ENCODE measurements around the gene PRSS23.

- TF ChIP-seq SIN3A (IDR thresholded peaks at IDR 0.05; ENCODE audit: low read depth) (no peak), CEBPB (IDR thresholded peaks at IDR 0.05; ENCODE audit: low read depth) (no peak), CTCF (IDR thresholded peaks at IDR 0.05 in 2 of 3, conservative IDR thresholded peaks at IDR 0.05 in 1 of 3; ENCODE audit: borderline replicate concordance in 1 of 3, insufficient read depth in 1 of 3, low read depth in 2 of 3, low read length in 2 of 3) (no peak), ELF1 (IDR thresholded peaks at IDR 0.05; ENCODE audit: borderline replicate concordance, low read depth) (no peak), ZNF274 (IDR thresholded peaks at IDR 0.05; ENCODE audit: low read depth, low read length) (no peak)
- TF ChIP-seq, protein P1, sequence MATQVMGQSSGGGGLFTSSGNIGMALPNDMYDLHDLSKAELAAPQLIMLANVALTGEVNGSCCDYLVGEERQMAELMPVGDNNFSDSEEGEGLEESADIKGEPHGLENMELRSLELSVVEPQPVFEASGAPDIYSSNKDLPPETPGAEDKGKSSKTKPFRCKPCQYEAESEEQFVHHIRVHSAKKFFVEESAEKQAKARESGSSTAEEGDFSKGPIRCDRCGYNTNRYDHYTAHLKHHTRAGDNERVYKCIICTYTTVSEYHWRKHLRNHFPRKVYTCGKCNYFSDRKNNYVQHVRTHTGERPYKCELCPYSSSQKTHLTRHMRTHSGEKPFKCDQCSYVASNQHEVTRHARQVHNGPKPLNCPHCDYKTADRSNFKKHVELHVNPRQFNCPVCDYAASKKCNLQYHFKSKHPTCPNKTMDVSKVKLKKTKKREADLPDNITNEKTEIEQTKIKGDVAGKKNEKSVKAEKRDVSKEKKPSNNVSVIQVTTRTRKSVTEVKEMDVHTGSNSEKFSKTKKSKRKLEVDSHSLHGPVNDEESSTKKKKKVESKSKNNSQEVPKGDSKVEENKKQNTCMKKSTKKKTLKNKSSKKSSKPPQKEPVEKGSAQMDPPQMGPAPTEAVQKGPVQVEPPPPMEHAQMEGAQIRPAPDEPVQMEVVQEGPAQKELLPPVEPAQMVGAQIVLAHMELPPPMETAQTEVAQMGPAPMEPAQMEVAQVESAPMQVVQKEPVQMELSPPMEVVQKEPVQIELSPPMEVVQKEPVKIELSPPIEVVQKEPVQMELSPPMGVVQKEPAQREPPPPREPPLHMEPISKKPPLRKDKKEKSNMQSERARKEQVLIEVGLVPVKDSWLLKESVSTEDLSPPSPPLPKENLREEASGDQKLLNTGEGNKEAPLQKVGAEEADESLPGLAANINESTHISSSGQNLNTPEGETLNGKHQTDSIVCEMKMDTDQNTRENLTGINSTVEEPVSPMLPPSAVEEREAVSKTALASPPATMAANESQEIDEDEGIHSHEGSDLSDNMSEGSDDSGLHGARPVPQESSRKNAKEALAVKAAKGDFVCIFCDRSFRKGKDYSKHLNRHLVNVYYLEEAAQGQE (IDR thresholded peaks at IDR 0.05; ENCODE audit: low read depth) = no peak
Observed at GRCh38 chr11:86805873-86806310, 5.5 kb downstream of the PRSS23 start.
